22Rv1 (cell line): ENCODE data around the gene NADSYN1.

Experiments
- CTCF ChIP-seq: fragments of 450-650 bp; IDR thresholded peaks from 2 replicates; pipeline ENCODE4 v1.5.1; 2017; ENCODE audit warnings: mild to moderate bottlenecking
- ZFX ChIP-seq: fragments of 450-650 bp; IDR thresholded peaks from 2 replicates; pipeline ENCODE4 v1.6.1; 2017; ENCODE audit warnings: antibody characterized with exemption, borderline replicate concordance

- TF ChIP-seq CTCF = no peak
- no peak for TF ChIP-seq ZFX
These were observed 49.0 kb downstream of the NADSYN1 start for GRCh38 chr11:71502026-71502425.
